IPS-18c (cell line): ENCODE data around the gene TUBGCP2.
"Not testable (repeated sequence)": the region's sequence is repeated elsewhere in the genome, so short reads cannot be mapped to it uniquely, and the experiment has no call there.

Experiments used
- H3K4me3 ChIP-seq: 2 replicates; pipeline ENCODE4 v1.7.0; 2013; ENCODE audit warnings: low read depth, mild to moderate bottlenecking, low read length, moderate library complexity; ENCODE audit not compliant: insufficient read depth
- H3K9me3 ChIP-seq: one replicate; pipeline ENCODE4 v1.6.1; 2013; ENCODE audit warnings: mild to moderate bottlenecking, low read length, moderate library complexity; ENCODE audit not compliant: control insufficient read depth, insufficient read depth

Gene TUBGCP2

DNA sequence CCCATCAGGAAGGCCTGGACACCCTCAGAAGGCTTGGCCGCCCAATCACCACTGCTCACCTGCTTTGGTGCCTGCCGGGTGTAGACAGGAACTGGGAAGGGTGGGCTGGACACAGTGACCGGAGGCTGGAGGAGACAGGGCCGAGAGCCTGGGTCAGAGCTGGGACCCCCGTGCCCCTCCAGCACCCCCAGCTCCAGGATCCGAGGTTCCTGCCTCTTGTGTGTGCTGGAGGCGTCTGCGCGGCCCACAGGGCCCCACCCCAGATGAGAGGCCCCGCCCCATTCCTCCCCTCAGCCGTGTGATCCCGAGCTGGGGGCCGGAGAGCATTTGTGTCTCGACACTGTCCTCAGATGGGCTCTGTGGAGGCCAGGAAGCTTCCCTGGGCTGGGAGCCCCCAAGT, 41.4 kb downstream of the TUBGCP2 start:
- Histone ChIP-seq H3K4me3 (no peak overlapping the region; the same call in 1 of the 2 replicates), H3K9me3 (no peaks in the 10 kb centered on the region)

DNA sequence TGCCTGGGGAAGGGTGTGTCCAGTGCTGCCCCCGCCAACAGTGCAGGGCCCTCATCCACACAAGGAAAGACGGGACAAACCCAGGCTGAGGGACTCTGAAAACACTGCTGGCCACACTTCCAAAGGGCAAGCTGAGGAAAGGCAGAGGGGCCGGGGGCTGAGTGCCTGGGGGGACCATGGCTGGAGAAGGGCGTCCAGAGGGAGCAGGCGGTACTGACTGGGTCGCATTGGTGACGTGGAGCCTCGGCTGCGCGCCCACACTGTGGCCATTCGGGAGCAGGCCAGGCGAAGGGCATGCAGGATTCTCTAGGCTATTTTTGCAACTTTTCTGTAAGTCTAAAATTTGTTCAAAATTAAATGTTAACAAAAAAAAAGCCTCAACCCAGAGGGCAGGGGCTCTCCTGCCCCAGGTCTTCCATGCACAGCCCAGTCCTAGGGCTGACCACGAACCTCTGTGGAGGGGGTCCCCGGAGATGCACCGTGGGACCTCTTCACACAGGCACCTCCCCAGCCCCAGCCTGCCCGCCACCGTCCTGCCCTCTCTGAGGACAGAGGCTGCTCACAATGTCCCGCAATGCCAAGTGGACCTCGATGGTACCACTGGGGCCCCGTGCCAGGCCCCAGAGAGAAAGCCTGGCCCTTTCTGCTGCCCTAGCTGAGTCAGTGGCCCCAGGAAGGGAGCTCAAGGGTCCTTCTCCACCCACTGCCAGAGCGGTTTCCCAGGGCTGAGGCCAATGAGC, 42.4 kb downstream of the TUBGCP2 start:
- Histone ChIP-seq H3K4me3 (no peak overlapping the region), H3K9me3 (no peaks in the 10 kb centered on the region)

DNA sequence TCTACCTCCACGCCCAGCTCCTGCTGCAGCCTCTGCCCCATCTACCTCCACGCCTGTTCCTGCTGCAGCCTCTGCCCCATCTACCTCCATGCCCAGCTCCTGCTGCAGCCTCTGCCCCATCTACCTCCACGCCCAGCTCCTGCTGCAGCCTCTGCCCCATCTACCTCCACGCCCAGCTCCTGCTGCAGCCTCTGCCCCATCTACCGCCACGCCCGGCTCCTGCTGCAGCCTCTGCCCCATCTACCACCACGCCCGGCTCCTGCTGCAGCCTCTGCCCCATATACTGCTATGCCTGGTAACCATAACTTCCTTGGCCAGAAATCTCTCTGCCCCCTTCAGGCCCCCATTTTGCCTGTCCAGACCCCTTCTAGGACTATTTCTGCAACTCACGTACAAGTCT, 43.6 kb downstream of the TUBGCP2 start:
- H3K9me3 ChIP-seq, H3K4me3 ChIP-seq: not testable (repeated sequence)

DNA sequence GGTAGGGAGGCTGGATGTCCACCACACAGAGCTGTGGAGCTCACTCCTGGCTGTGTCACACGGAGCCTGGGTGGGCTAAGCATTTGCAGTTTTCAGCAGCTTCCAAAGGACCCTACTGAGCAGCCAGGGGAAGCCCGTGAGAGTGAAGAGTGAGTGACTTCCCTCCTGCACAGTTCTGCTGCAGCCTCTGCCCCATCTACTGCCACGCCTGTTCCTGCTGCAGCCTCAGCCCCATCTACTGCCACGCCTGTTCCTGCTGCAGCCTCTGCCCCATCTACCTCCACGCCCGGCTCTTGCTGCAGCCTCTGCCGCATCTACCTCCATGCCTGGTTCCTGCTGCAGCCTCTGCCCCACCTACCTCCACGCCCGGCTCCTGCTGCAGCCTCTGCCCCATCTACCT, 44.2 kb downstream of the TUBGCP2 start:
- H3K9me3 ChIP-seq: no peaks in the 10 kb centered on the region
- no peak overlapping the region for H3K4me3 ChIP-seq

- Histone ChIP-seq H3K9me3 (no peaks in the 10 kb centered on the region), H3K4me3 (no peak overlapping the region)
Observed at GRCh38 chr10:133263674-133264073, 45.0 kb downstream of the TUBGCP2 start.

- Histone ChIP-seq H3K4me3 (no peak overlapping the region), H3K9me3 (no peaks in the 10 kb centered on the region)
Observed at GRCh38 chr10:133262696-133263095, 46.0 kb downstream of the TUBGCP2 start.

GRCh38 chr10:133261726-133262325, 46.8 kb downstream of the TUBGCP2 start:
- no peaks in the 10 kb centered on the region for H3K9me3 ChIP-seq
- H3K4me3 ChIP-seq: peak overlapping the region; percentile 66

- Histone ChIP-seq H3K9me3 (no peaks in the 10 kb centered on the region), H3K4me3 (peak overlapping the region; percentile 66)
Observed at GRCh38 chr10:133260895-133261725, 47.6 kb downstream of the TUBGCP2 start.

- Histone ChIP-seq H3K4me3 (no peak overlapping the region), H3K9me3 (no peaks in the 10 kb centered on the region)
Observed at GRCh38 chr10:133259602-133259989, 49.1 kb downstream of the TUBGCP2 start.

DNA sequence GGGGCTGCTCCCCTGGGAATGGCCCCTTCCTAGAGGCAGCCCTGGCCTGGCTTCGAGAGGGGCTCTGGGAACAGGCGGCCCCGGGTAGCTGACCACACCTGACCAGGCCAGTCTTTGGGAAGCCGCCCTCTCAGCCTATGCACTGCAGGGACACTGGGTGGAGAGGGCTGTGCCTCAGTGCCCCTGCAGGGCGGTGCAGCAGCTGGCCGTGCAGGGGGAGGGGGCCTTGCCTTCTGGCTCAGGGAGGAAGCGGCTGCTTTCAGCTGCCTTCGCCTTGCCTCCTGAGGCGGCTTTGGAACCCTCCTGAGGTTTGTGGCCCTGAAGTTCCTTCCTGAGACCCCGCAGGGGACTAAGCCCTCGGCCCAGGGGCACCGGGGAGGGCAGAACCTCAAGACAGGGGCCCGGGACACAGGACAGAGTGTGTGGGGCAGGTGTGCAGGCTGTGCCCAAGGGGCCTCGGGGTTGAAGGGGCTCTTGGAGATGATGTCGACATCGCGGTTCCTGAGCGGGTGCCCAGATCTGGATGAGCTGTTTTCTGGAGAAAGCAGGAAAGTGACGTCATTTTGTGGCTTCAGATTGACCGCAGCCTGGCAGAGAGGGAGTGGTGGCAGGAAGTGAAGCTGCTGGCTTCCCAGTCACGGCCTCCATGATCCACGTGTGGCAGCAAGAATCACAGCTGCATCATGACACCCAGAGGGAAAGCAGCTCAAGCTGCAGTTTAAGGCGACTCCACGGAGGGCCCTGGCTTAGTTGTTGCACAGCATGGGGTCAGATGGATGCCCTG, 49.7 kb downstream of the TUBGCP2 start:
- Histone ChIP-seq H3K4me3 (no peak overlapping the region), H3K9me3 (no peaks in the 10 kb centered on the region)

DNA sequence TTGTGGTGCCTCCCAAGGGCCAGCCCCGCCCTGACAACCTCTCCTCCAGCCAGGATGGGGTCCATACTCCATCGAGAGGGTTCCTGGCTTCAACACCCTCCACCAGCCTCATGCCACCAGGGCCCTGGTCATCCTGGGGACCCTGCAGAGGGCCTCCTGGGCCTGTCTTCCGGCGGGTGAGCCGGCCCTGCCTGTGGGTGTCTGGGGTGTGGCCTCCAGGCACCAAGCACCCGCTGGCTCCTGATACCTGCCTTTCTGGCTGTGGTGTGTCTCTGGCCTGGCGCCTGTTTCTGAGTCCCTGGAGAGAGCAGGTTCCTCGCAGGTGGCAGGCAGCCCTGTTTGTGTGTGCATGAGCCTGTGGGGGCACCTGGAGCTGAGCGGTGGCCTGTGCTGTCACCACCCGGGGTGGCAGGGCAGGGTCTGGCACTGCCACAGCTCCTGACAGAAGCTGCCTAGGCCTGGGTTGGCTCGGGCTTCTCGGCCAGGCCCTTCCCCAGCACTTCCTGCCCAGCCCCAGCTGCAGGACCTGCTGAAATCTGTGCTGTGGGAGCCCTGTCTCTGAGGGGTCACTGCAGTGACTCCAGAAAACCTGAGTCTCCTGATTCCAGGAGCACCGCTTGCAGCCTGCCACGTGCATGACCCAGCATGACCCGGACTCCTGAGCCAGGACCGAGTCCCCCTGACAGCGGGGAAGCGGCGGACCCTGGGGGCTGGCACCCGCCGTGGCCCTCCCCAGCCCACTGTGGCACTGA, 50.4 kb downstream of the TUBGCP2 start:
- no peak overlapping the region for H3K4me3 ChIP-seq
- no peaks in the 10 kb centered on the region for H3K9me3 ChIP-seq

- Histone ChIP-seq H3K9me3 (no peaks in the 10 kb centered on the region), H3K4me3 (peak overlapping the region; percentile 34; the same call in 1 of the 2 replicates)
Observed at GRCh38 chr10:133257489-133258065, 51.1 kb downstream of the TUBGCP2 start.

GRCh38 chr10:133255323-133255722, 53.3 kb downstream of the TUBGCP2 start:
- Histone ChIP-seq H3K4me3 (no peak overlapping the region), H3K9me3 (no peaks in the 10 kb centered on the region)

- H3K4me3 ChIP-seq: no peak overlapping the region
- H3K9me3 ChIP-seq: no peaks in the 10 kb centered on the region
Observed at GRCh38 chr10:133254421-133255120, 54.1 kb downstream of the TUBGCP2 start.

GRCh38 chr10:133253361-133253955, 55.2 kb downstream of the TUBGCP2 start:
- no peak overlapping the region for H3K4me3 ChIP-seq
- H3K9me3 ChIP-seq: no peaks in the 10 kb centered on the region

GRCh38 chr10:133252223-133252552, 56.5 kb downstream of the TUBGCP2 start:
- no peak overlapping the region for H3K4me3 ChIP-seq
- no peaks in the 10 kb centered on the region for H3K9me3 ChIP-seq
